ENCODE results near the gene ANTXR2. TPM values are rescaled to one million over a fixed set of nuclear protein-coding genes. Genes with fewer than 3 reads are reported as not detected.

ANTXR2 gene
- total and polyA plus RNA-seq, 2 donors (not counting 3 experiments of a cell fraction or from before 2014, with no cell fraction given), result 6.6 to 64.6 TPM

- H3K4me1 ChIP-seq (ENCODE audit: control insufficient read depth, extremely low read depth, insufficient read depth, low read length), result no peaks in the 10 kb centered on the region
- ChIA-PET CTCF (interaction anchor here (0.9 kb wide), 1 partner anchor 17 kb away, joined by 3 read pairs; no protein-coding TSS in a partner anchor), POLR2A (no interaction called here)
- no peak overlapping the region for H3K4me3 ChIP-seq (replicated peaks in 1 of 3; ENCODE audit: insufficient read depth in 1 of 3, low read depth in 1 of 3, low read length in 3 of 3)
- intact Hi-C loops (cut with micrococcal nuclease) (no loop called here), dilution Hi-C loops (cut with MboI; ENCODE audit: extremely low pct_ligation_motif_present, low sequenced_read_pairs) (no loop called here)
- no peaks in the 10 kb centered on the region for H3K9me1 ChIP-seq (replicated peaks; ENCODE audit: control insufficient read depth, extremely low read depth, insufficient read depth, low read length)
- H3K9ac ChIP-seq (replicated peaks; ENCODE audit: extremely low read depth, insufficient read depth, low read length), result no peak overlapping the region
- DNase-seq (ENCODE audit: low read depth, low spot score) (no peak), FAIRE-seq (no peak)
- H4K20me1 ChIP-seq (replicated peaks; ENCODE audit: control insufficient read depth, extremely low read depth, insufficient read depth, low read length), result no peaks in the 10 kb centered on the region
- H3K79me2 ChIP-seq (ENCODE audit: control insufficient read depth, insufficient read depth, low read length), result no peaks in the 10 kb centered on the region
- no peaks in the 10 kb centered on the region for H3K9me3 ChIP-seq (replicated peaks; ENCODE audit: control insufficient read depth, insufficient read depth, low read length)
- no TSS peak for BruUV-seq (replicated peaks)
- no peaks in the 10 kb centered on the region for H3K36me3 ChIP-seq (ENCODE audit: control insufficient read depth in 2 of 2, extremely low read depth in 1 of 2, insufficient read depth in 2 of 2, low read length in 2 of 2)
- H3K27me3 ChIP-seq (ENCODE audit: control insufficient read depth in 2 of 2, insufficient read depth in 2 of 2, low read length in 2 of 2), result no peaks in the 10 kb centered on the region
- H2AFZ ChIP-seq (ENCODE audit: low read depth, low read length), result no peak overlapping the region
- TF ChIP-seq POLR2AphosphoS5 (IDR thresholded peaks at IDR 0.05; ENCODE audit: insufficient read depth, low read depth, low read length) (no peak), POLR2A (IDR thresholded peaks at IDR 0.05; ENCODE audit: low read depth, low read length) (no peak), EZH2 (IDR thresholded peaks at IDR 0.05; ENCODE audit: borderline replicate concordance, low read depth, low read length, severe bottlenecking) (no peak), FOS (IDR thresholded peaks at IDR 0.05; ENCODE audit: borderline replicate concordance, insufficient read depth, low read length) (no peak), MYC (IDR thresholded peaks at IDR 0.05; ENCODE audit: low read depth, low read length) (no peak), GATA2 (IDR thresholded peaks at IDR 0.05; ENCODE audit: insufficient read depth, insufficient read length, low read depth, low read length) (no peak), JUN (IDR thresholded peaks at IDR 0.05; ENCODE audit: borderline replicate concordance, insufficient read depth, insufficient read length, low read depth) (no peak)
- TF ChIP-seq, protein P1, sequence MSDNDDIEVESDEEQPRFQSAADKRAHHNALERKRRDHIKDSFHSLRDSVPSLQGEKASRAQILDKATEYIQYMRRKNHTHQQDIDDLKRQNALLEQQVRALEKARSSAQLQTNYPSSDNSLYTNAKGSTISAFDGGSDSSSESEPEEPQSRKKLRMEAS (IDR thresholded peaks at IDR 0.05; ENCODE audit: insufficient read depth, insufficient read length), result no peak
- TF ChIP-seq, protein P2, sequence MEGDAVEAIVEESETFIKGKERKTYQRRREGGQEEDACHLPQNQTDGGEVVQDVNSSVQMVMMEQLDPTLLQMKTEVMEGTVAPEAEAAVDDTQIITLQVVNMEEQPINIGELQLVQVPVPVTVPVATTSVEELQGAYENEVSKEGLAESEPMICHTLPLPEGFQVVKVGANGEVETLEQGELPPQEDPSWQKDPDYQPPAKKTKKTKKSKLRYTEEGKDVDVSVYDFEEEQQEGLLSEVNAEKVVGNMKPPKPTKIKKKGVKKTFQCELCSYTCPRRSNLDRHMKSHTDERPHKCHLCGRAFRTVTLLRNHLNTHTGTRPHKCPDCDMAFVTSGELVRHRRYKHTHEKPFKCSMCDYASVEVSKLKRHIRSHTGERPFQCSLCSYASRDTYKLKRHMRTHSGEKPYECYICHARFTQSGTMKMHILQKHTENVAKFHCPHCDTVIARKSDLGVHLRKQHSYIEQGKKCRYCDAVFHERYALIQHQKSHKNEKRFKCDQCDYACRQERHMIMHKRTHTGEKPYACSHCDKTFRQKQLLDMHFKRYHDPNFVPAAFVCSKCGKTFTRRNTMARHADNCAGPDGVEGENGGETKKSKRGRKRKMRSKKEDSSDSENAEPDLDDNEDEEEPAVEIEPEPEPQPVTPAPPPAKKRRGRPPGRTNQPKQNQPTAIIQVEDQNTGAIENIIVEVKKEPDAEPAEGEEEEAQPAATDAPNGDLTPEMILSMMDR (IDR thresholded peaks at IDR 0.05; ENCODE audit: extremely low read depth in 1 of 2, insufficient read depth in 1 of 2, low read depth in 1 of 2, low read length in 2 of 2), result no peak
- H3K27ac ChIP-seq (ENCODE audit: insufficient read depth, low read depth, low read length), result no peak overlapping the region
- H3K4me2 ChIP-seq (ENCODE audit: insufficient read depth, low read length), result no peak overlapping the region
Measured at GRCh38 chr4:80091688-80092087, 18.7 kb upstream of the ANTXR2 start.

Measured in endothelial cell of umbilical vein (primary cell).